ENCODE measurements around the gene OGFOD2.

DNA sequence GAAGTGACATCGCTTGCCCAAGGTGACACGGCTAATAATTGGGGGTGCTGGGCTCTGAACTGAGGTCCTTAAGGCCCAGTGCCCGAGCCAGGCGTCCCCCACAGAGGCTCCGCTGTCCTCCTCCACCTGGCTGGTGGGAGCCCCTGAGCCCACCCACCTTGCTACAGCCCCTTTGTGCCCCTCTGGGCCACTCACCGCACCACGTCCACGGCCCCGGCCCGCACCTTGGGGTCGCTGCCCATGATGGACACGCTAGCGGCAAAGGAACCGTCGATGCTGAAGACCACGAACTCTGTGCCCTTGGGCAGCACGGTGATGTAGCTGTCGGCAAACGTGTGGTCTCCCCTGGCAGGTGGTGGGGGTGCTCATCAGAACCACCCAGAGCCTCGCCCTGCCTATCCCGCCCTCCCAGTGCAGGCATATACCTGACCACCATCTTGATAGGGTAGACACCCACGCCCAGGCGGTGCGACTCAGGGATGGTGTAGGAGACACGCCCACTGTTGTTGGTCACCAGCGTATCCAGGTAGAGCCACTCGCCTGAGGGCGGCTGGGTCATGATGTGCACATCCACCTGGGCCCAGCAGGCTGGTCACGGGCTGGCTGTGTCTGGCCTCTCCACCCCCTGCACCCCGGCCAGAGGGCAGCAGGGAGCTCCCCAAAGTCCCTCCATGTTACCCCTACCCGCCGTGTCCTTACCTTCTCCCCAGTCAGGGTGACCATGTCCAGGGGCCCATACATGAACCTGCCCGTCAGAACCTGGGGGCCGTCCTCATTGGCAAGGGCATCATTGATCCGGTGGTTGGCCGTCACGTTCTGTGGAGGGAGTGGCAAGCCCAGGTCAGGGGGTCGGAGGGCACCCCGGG is 12.3 kb downstream of the OGFOD2 start:
- TF ChIP-seq POLR2A (IDR thresholded peaks at IDR 0.05), result no peak
- TF ChIP-seq, protein P1, sequence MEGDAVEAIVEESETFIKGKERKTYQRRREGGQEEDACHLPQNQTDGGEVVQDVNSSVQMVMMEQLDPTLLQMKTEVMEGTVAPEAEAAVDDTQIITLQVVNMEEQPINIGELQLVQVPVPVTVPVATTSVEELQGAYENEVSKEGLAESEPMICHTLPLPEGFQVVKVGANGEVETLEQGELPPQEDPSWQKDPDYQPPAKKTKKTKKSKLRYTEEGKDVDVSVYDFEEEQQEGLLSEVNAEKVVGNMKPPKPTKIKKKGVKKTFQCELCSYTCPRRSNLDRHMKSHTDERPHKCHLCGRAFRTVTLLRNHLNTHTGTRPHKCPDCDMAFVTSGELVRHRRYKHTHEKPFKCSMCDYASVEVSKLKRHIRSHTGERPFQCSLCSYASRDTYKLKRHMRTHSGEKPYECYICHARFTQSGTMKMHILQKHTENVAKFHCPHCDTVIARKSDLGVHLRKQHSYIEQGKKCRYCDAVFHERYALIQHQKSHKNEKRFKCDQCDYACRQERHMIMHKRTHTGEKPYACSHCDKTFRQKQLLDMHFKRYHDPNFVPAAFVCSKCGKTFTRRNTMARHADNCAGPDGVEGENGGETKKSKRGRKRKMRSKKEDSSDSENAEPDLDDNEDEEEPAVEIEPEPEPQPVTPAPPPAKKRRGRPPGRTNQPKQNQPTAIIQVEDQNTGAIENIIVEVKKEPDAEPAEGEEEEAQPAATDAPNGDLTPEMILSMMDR (IDR thresholded peaks at IDR 0.05), result no peak
